HG03108 (cell line): ENCODE results near the gene SAP25.
A peak's percentile ranks its signal among the peaks of the same experiment; 100 is the strongest.
"Not testable (repeated sequence)": the region's sequence is repeated elsewhere in the genome, so short reads cannot be mapped to it uniquely, and the experiment has no call there.

Source experiments
- ATAC-seq: cut with Tn5 transposase; IDR thresholded peaks from one replicate; pipeline ENCODE4 v1.9.1; 2021; ENCODE audit warnings: moderate library complexity; ENCODE audit not compliant: unreplicated experiment

The SAP25 gene

GRCh38 chr7:100576384-100576993 lies 2.8 kb upstream of the SAP25 start:
- ATAC-seq: no peak

- ATAC-seq: no peak
Measured at GRCh38 chr7:100575746-100576383, 2.2 kb upstream of the SAP25 start.

- no peak for ATAC-seq
Measured at GRCh38 chr7:100575206-100575631, 1.5 kb upstream of the SAP25 start.

GRCh38 chr7:100574362-100575205 lies 884 bp upstream of the SAP25 start:
- ATAC-seq: no peak

GRCh38 chr7:100572949-100573675 lies 588 bp downstream of the SAP25 start:
- no peak for ATAC-seq

- no peak for ATAC-seq
Measured at GRCh38 chr7:100572281-100572948, 1.3 kb downstream of the SAP25 start.

- ATAC-seq: no peak
Measured at GRCh38 chr7:100571829-100572116, 1.9 kb downstream of the SAP25 start.

- ATAC-seq: no peak
Measured at GRCh38 chr7:100570954-100571828, 2.5 kb downstream of the SAP25 start.

- ATAC-seq: no peak
Measured at GRCh38 chr7:100568896-100569844, 4.5 kb downstream of the SAP25 start.

GRCh38 chr7:100568176-100568895 lies 5.4 kb downstream of the SAP25 start:
- ATAC-seq: no peak

- peak; percentile 34 for ATAC-seq
Measured at GRCh38 chr7:100567751-100568175, 5.9 kb downstream of the SAP25 start.

GRCh38 chr7:100567031-100567730 lies 6.5 kb downstream of the SAP25 start:
- no peak for ATAC-seq

- no peak for ATAC-seq
Measured at GRCh38 chr7:100566018-100566531, 7.6 kb downstream of the SAP25 start.

- no peak for ATAC-seq
Measured at GRCh38 chr7:100565133-100565571, 8.5 kb downstream of the SAP25 start.

- ATAC-seq: not testable (repeated sequence)
Measured at GRCh38 chr7:100564405-100564804, 9.3 kb downstream of the SAP25 start.

GRCh38 chr7:100563809-100564400 lies 9.8 kb downstream of the SAP25 start:
- no peak for ATAC-seq

- no peak for ATAC-seq
Measured at GRCh38 chr7:100563100-100563564, 10.6 kb downstream of the SAP25 start.
